ENCODE data around the gene RAI1. TPM values are rescaled to one million over a fixed set of nuclear protein-coding genes. Genes with fewer than 3 reads are reported as not detected.

The RAI1 gene
- total and polyA plus RNA-seq, 10 donors = 5.4 to 61.9 (median 35.2) TPM

- DNase-seq = peak; percentile 92
- Histone ChIP-seq H3K27ac (peak overlapping the region; percentile 90 to 96 (median 94)), H3K36me3 (no peaks in the 10 kb centered on the region), H3K4me3 (peak overlapping the region; percentile 66 to 93 (median 81)), H3K4me1 (peaks cover 22 to 70% (median 46%) of the 10 kb centered on the region in 6 donors), H3K9me3 (no peaks in the 10 kb centered on the region), H3K27me3 (replicated peaks in 1 of 7) (no peaks in the 10 kb centered on the region)
- intact Hi-C loops (cut with DNase I; ENCODE audit: low total_unique reads) = loop anchor here (10.0 kb wide), 1 partner anchor 352 kb away; the partner anchor contains the start of genes ATPAF2 and GID4
- TF ChIP-seq POLR2A (IDR thresholded peaks at IDR 0.05) (no peak), CTCF (IDR thresholded peaks at IDR 0.05 in 8 of 11, conservative IDR thresholded peaks at IDR 0.05 in 3 of 11) (peak in 1 of 11 experiments; percentile 22), POLR2AphosphoS5 (IDR thresholded peaks at IDR 0.05) (peak; percentile 54 to 76 (median 63))
- 0 to 1% (median 0%) methylated on average over 13 to 49 of the region's 49 CpGs for WGBS, 5 donors
These were observed 1.1 kb downstream of the RAI1 start for GRCh38 chr17:17682293-17682736.

- DNase-seq = peak; percentile 89
- Histone ChIP-seq H3K4me3 (peak overlapping the region; percentile 66 to 93 (median 81)), H3K9me3 (no peaks in the 10 kb centered on the region), H3K27ac (peak overlapping the region; percentile 90 to 96 (median 94)), H3K4me1 (peaks cover 22 to 68% (median 46%) of the 10 kb centered on the region in 6 donors), H3K36me3 (no peaks in the 10 kb centered on the region), H3K27me3 (replicated peaks in 1 of 7) (no peaks in the 10 kb centered on the region)
- intact Hi-C loops (cut with DNase I; ENCODE audit: low total_unique reads) = loop anchor here (10.0 kb wide), 1 partner anchor 352 kb away; the partner anchor contains the start of genes ATPAF2 and GID4
- peak in 1 of 3 donors; percentile 7 for TF ChIP-seq POLR2AphosphoS5 (IDR thresholded peaks at IDR 0.05)
- TF ChIP-seq CTCF (IDR thresholded peaks at IDR 0.05 in 8 of 11, conservative IDR thresholded peaks at IDR 0.05 in 3 of 11) = no peak
- 4 to 8% (median 4%) methylated on average over 55 to 57 of the region's 57 CpGs for WGBS, 5 donors
These were observed 1.8 kb downstream of the RAI1 start for GRCh38 chr17:17682737-17683680.

- intact Hi-C loops (cut with DNase I; ENCODE audit: low total_unique reads) = loop anchor here (10.0 kb wide), 1 partner anchor 351 kb away; the partner anchor contains the start of genes ATPAF2 and GID4
- Histone ChIP-seq H3K36me3 (no peaks in the 10 kb centered on the region), H3K27ac (peak overlapping the region in 7 of 8 donors; percentile 90 to 96 (median 94)), H3K9me3 (no peaks in the 10 kb centered on the region), H3K4me1 (peaks cover 22 to 73% (median 46%) of the 10 kb centered on the region in 6 donors), H3K4me3 (peak overlapping the region in 2 of 8 donors; percentile 89 to 93), H3K27me3 (replicated peaks in 1 of 7) (no peaks in the 10 kb centered on the region)
- WGBS, 5 donors = 90 to 97% (median 94%) methylated on average over 7 of the region's 7 CpGs
- no peak for DNase-seq
- TF ChIP-seq POLR2AphosphoS5 (IDR thresholded peaks at IDR 0.05) (no peak), POLR2A (IDR thresholded peaks at IDR 0.05) (no peak), CTCF (IDR thresholded peaks at IDR 0.05 in 8 of 11, conservative IDR thresholded peaks at IDR 0.05 in 3 of 11) (no peak)
These were observed 2.6 kb downstream of the RAI1 start for GRCh38 chr17:17683710-17684365.

All from spleen (tissue), 11 donors.